SHP77 (cell line): Measurements from ENCODE around the gene DYRK1B.
"Not testable (repeated sequence)": the region's sequence is repeated elsewhere in the genome, so short reads cannot be mapped to it uniquely, and the experiment has no call there.

Experiments
- DNase-seq, 2 experiments: peaks; one replicate each; lab custom pipeline; 2025; lab: John Stamatoyannopoulos, UW

The DYRK1B gene

DNA sequence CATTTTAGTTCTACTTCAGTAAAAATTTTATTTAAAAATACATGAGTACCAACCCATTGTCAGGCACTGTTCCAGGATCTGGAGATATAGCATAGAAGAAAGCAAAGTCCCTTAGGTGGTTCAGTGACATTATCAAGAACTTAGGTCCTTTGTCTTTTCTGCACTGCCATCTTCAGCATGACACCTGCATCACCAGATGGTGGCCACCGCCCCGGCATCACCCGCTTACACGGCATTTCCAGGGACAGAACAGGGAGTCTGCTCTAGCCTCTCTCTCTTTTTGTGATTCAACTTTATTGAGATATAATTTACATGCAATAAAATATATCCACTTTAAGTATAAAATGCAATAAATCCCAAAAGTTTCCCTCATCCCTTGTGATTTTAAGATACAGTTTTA is 23.5 kb downstream of the DYRK1B start:
- peak in 1 of 2 experiments; percentile 7 for DNase-seq

DNA sequence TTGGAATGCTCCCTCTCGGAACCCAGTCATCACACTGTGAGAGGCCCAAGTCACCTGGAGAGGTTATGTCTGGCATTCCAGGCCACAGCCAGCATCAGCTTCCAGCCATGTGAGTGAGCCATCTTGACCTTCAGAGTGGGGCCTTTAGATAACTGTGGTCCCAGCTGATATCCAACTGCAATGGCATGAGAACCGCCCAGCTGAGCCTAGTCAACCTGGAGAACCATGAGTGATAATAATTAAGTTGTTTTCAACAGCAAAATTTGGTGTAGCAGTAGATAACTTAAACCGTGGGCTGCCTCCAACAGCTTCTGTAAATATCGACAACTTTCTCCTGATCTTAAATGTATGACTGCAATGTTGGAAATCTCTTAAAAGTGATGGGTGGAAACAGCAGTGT is 24.6 kb downstream of the DYRK1B start:
- DNase-seq = no peak

DNA sequence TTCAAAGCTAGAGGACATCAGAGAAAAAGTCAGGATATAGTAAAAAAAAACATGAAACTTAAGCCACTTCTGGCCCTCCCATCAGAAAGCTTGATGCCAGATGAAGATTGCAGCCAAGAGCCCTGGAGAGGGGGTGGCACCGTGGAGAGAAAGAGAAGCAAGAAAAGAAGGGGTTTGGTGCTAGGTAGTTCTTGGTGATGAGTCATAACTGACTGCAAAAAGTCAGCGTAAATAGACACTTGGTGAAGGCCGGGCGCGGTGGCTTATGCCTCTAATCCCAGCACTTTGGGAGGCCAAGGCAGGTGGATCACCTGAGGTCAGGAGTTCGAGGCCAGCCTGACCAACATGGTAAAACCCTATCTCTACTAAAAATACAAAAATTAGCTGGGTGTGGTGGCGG is 25.3 kb downstream of the DYRK1B start:
- DNase-seq = not testable (repeated sequence)

GRCh38 chr19:39807846-39808364 is 26.1 kb downstream of the DYRK1B start:
- DNase-seq = no peak

DNA sequence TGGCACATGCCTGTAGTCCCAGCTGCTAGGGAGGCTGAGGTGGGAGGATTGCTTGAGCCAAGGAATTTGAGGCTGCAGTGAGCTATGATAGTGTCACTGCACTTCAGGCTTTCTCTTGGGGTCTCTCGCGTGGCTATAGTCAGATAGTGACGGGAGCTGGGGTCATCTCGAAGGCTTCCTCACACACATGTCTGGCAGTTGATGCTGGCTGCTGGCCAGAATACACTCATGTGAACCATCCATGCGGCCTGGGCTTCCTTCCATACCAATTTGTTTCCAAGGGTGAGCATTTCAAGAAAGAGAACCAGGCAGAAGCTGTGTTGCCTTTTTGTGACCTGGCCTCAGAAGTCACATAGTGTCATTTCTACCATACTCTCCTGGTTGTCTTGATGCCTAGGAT is 28.9 kb downstream of the DYRK1B start:
- DNase-seq = peak; percentile 30 to 44

DNA sequence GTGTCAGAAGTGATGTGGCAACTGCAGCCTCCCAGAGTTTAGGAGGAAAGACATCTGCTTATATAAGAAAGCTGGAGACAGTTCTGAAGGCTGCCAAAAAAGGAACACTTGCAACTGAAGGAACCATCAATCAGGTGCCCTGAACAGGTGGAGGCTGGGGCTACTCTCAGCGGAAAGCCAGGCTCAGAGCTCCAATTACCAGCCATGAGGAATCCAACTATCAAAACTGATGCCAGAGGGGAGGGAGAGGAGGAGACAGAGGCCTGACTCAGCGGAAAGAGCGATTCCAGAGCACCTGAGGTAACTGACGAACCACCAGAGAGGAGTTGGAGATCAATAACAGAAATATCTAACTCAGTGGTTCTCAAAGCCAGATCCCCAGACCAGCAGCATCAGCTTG is 31.0 kb downstream of the DYRK1B start:
- no peak for DNase-seq

DNA sequence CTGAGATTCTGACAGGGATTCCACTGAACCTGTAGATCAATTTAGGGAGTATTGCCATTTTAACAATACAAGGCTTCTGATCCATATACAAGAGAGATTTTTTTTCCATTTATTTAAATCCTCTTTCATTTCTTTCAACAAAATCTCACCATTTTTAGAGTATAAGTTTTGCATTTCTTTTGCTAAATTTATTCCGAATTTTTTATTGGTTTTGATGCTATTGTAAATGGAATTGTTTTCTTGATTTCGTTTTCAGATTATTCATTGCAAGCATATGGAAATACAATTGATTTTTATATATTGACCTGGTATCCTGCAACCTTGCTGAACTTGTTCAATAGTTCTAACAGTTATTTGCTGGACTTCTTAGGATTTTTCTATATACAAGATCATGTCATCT is 36.9 kb downstream of the DYRK1B start:
- DNase-seq = no peak

DNA sequence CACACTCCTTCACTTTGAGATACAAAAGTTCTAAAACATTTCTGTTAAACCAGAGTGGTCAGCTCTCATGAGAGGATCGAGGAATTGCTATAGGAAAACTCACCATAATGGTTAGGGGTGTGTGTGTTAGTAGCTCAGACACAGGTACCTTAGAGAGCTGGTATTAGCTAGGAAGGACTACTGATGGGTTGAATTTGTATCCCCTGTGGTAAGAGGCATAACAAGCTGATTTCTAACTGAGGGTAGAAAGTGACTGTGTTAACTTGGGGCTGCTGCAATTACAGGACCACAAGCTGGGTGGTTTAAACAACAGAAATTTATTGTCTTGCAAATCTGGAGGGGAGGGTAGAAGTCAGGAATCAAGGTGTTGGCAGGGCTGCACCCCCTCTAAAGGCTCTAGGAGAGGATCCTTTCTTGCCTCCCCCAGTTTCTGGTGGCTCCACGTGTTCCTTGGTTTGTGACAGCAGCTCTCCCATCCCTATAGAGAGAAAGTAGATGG is 37.9 kb downstream of the DYRK1B start:
- no peak for DNase-seq

DNA sequence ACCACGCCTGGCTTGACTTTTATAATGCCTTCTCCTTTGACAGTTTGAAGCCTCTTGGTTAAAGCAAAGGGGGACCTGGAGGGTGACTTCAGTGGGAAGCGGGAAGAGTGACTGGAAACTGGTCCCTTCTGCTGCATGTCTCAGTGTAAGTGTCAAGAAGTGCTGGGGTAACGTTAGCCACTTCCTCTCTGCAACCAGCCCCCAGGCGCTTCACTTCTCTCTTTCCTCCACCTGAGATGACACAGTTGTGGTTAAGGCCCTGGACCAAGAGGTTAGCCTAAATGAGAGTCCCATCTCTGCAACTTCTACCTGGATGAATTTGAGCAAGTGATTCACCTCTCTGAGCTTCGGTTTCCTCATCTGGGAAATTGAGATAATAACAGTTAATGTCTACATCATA is 39.0 kb downstream of the DYRK1B start:
- DNase-seq = no peak

DNA sequence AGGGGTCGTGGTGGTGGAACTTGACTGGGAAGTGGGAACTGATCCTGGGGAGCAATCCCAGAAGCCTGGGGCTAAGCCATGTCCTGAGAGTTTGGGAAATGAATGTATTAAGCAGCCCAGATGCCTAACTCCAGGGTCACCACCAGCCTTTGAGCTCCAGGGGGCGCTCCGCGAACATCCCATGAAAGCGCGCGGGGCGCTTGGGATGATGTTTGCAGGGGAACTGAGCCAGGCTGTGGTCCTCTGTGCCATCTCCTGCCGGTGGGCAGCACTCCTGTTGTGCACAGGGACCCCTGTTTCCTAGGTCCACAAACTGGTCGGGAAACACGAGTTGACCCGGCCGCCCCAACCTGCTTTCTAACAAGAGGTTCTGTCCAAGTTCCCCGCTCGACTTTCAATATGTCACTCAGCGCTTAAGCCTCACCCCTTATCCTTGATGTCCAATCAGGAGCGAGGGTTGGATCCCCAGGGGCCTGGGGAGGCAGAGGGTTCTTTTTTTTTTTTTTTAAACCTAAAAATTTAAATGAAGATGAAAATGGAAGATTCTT is 40.9 kb downstream of the DYRK1B start:
- peak; percentile 87 to 90 for DNase-seq

- no peak for DNase-seq
These were observed 45.7 kb downstream of the DYRK1B start for GRCh38 chr19:39788244-39788643.

DNA sequence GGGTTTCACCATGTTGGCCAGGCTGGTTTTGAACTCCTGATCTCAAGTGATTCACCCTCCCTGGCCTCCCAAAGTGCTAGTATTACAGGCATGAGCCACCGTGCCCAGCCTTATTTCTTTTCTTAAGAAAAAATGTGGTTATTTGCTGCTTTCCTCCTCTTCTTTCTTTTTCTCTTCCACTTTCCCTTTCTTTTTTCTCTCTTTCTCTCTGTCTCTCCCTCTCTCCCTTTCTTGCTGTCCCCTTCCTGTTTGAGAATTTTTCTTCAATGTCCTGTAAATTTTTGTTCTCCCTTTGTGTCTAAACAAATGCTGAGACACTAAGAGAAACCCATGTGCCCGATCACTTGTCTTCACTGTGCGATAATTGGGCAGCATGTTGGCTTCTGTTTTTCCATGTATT is 53.1 kb downstream of the DYRK1B start:
- DNase-seq = no peak

DNA sequence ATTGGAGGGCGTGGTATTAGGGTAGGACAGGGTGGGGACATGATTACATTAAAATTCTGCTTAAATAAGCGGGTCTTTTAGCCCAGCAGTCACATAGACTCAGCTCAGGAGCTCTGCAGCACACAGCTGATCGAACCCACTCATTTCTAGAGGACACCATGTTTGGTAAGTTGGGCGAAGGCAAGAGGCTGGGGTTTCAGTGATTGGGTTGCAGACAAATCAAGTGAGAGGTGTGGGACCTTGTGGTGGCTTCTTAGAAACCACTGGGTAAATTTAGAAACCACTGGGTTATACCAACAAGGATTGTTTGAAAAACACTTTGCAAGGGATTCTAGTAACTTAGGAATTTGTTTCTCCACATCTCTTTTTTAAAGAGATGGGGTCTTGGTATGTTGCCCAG is 55.2 kb downstream of the DYRK1B start, which contains the start of gene LEUTX:
LEUTX (plus strand) TSS at position 92 of the 400 bp plus-strand sequence; CDS start at position 159, 67 bp downstream.
- DNase-seq = no peak
